Prostate gland (tissue), 2 donors: ENCODE measurements around the gene SESN1. TPM values are rescaled to one million over a fixed set of nuclear protein-coding genes. Genes with fewer than 3 reads are reported as not detected.

Experiments
- DNase-seq: peaks from one replicate; pipeline ENCODE4 v3.0.0-alpha.2; 2019; ENCODE audit warnings: low spot score
- H3K27ac ChIP-seq, 2 donors: fragments of 200-600 bp; sonication (generic); 2 replicates each; pipeline ENCODE4 v1.5.1; 2017 to 2019
- H3K27me3 ChIP-seq: fragments of 200-600 bp; sonication (generic); replicated peaks from 2 replicates; pipeline ENCODE4 v1.5.1; 2019; ENCODE audit not compliant: insufficient read depth
- H3K36me3 ChIP-seq, 2 donors: fragments of 200-600 bp; sonication (generic); 1 replicate in 1 of 2; 2 replicates in 1 of 2; pipeline versions ENCODE4 v1.5.1 to v1.8.1; 2017 to 2019
- H3K4me1 ChIP-seq: fragments of 200-600 bp; sonication (generic); replicated peaks from 2 replicates; pipeline ENCODE4 v1.5.1; 2019
- H3K4me3 ChIP-seq, 2 donors: fragments of 200-600 bp; sonication (generic); 2 replicates each; pipeline ENCODE4 v1.5.1; 2017 to 2019
- H3K9me3 ChIP-seq: fragments of 200-600 bp; sonication (generic); 2 replicates; pipeline ENCODE4 v1.5.1; 2017
- POLR2A ChIP-seq: fragments of 450-650 bp; IDR thresholded peaks from one replicate; pipeline ENCODE4 v1.6.1; 2016; ENCODE audit warnings: antibody characterized with exemption, mild to moderate bottlenecking
- POLR2AphosphoS5 ChIP-seq: sonication (generic); formaldehyde crosslinking; IDR thresholded peaks from one replicate; pipeline ENCODE4 v1.6.1; 2017; ENCODE audit warnings: antibody characterized with exemption
- WGBS: methylation state at CpG from one replicate; pipeline ENCODE4 v1.1.5; 2018; 5-methylcytosine and 5-hydroxymethylcytosine counted together
- intact Hi-C: fragments of 100-400 bp; cut with DNase I; formaldehyde crosslinking; loops from one replicate; pipeline ENCODE4 v1.14.2; 2022
- total RNA-seq, 2 donors: library from RNA; depleted of rRNA; stranded (reverse); fragments of >200 nt; gene quantifications; one replicate each; pipeline ENCODE4 v1.1.0, GENCODE V29; 2016
- TF ChIP-seq, protein P1 (sequence below), 4 experiments: fragments of 200-600 bp in 2 of 4; fragments of 450-650 bp in 2 of 4; sonication (generic) in 2 of 4; IDR thresholded peaks; 1 replicate in 3 of 4; 2 replicates in 1 of 4; pipeline ENCODE4 v1.5.1; 2016 to 2019; ENCODE audit warnings: antibody characterized with exemption in 4 of 4, mild to moderate bottlenecking in 2 of 4, moderate library complexity in 2 of 4

The SESN1 gene
- total RNA-seq, 2 donors from 2014 or later = 92.2 to 140 TPM

DNA sequence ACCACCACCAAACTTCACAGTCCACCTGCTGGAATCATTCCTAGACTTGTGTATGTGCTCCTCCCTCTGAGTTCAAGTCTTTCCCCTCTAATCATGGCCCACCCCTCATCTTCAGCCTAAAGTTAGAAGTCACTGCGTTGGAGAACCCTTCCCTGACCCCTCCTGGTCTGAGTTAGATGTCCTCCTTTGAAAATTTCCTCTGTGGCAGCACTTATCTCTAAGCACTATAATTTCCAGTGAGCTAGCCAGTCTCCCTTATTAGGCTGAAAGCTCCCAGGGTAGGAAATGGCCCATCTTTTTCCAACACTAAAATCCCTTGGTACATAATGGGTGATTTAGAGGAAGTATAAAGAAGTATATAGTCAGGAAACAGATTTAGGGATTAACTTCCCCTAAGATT is 63.2 kb downstream of the SESN1 start:
- Histone ChIP-seq H3K27me3 (no peaks in the 10 kb centered on the region), H3K4me3 (no peak overlapping the region), H3K4me1 (peaks cover 5% of the 10 kb centered on the region), H3K36me3 (no peaks in the 10 kb centered on the region), H3K27ac (no peak overlapping the region), H3K9me3 (no peaks in the 10 kb centered on the region)
- TF ChIP-seq, protein P1, sequence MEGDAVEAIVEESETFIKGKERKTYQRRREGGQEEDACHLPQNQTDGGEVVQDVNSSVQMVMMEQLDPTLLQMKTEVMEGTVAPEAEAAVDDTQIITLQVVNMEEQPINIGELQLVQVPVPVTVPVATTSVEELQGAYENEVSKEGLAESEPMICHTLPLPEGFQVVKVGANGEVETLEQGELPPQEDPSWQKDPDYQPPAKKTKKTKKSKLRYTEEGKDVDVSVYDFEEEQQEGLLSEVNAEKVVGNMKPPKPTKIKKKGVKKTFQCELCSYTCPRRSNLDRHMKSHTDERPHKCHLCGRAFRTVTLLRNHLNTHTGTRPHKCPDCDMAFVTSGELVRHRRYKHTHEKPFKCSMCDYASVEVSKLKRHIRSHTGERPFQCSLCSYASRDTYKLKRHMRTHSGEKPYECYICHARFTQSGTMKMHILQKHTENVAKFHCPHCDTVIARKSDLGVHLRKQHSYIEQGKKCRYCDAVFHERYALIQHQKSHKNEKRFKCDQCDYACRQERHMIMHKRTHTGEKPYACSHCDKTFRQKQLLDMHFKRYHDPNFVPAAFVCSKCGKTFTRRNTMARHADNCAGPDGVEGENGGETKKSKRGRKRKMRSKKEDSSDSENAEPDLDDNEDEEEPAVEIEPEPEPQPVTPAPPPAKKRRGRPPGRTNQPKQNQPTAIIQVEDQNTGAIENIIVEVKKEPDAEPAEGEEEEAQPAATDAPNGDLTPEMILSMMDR (IDR thresholded peaks at IDR 0.05) = no peak
- TF ChIP-seq POLR2AphosphoS5 (no peak), POLR2A (no peak)
- no peak for DNase-seq
- intact Hi-C loops = no loop called here
- WGBS = 89% methylated on average over 1 of the region's 1 CpG

DNA sequence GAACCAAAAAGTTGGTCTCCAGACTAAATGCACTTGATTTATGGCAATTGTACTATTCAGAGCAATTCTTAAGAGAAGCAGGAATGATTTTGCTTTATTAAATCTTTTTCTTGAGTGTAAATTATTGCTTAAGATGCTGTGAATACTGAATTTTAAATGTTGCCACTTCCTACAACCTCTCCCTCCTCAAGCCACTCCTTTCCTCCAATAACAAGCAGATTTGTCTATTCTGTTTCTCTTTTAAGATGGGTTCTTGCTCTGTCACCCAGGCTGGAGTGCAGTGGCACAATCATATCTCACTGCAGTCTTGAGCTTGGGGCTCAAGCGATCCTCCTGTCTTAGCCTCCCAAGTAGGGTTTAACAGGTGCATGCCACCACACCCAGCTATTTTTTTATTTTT is 65.3 kb downstream of the SESN1 start:
- Histone ChIP-seq H3K4me3 (no peak overlapping the region), H3K4me1 (no peaks in the 10 kb centered on the region), H3K27me3 (no peaks in the 10 kb centered on the region), H3K27ac (no peak overlapping the region), H3K36me3 (no peaks in the 10 kb centered on the region), H3K9me3 (no peaks in the 10 kb centered on the region)
- intact Hi-C loops = no loop called here
- DNase-seq = no peak
- WGBS = 100% methylated on average over 1 of the region's 1 CpG
- TF ChIP-seq, protein P1 (IDR thresholded peaks at IDR 0.05) = no peak
- TF ChIP-seq POLR2A = no peak
- no peak for TF ChIP-seq POLR2AphosphoS5

DNA sequence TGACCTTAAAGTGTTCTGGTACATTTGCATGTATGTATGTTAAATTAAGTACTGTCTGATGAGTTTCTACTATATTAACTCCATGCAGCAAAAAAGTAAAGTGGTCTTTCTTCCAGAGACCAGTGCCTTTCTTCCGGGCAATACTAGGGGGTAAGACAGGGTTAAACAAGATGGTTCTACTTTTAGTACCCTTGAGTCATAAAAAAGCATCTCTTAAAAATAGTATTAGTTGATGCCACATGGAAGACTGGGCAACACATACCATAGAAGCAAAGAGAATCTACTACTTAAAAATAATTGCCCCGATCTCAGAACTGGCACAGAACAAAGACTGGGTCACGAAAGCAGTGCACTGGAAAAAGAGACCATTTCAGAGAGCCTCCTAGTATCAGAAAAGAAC is 66.2 kb downstream of the SESN1 start:
- no peak for TF ChIP-seq POLR2A
- no peak for TF ChIP-seq POLR2AphosphoS5
- TF ChIP-seq, protein P1 (IDR thresholded peaks at IDR 0.05) = no peak
- no peaks in the 10 kb centered on the region for H3K9me3 ChIP-seq
- intact Hi-C loops = no loop called here
- no peak for DNase-seq
- no peaks in the 10 kb centered on the region for H3K36me3 ChIP-seq
- no peaks in the 10 kb centered on the region for H3K4me1 ChIP-seq
- no peak overlapping the region for H3K27ac ChIP-seq
- no peaks in the 10 kb centered on the region for H3K27me3 ChIP-seq
- H3K4me3 ChIP-seq = no peak overlapping the region
- WGBS = 94% methylated on average over 3 of the region's 3 CpGs

DNA sequence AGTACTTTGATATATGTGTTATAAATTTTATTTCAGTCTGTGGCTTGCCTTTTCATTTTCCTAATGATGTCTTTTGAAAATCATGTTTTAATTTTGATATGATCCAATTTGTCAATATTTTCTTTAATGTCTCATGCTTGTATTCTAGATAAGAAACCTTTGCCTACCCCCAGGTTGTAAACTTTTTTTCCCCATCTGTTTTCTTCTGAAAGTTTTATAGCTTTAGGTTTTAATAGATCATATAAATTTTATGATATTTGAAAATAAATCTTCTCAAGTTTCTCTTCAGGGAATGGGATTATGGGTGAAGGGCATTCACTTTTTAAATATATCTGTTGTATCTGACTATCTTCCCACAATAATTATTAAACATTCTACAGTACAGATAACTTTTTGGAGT is 66.7 kb downstream of the SESN1 start:
- H3K4me1 ChIP-seq = no peaks in the 10 kb centered on the region
- H3K27ac ChIP-seq = no peak overlapping the region
- no peaks in the 10 kb centered on the region for H3K9me3 ChIP-seq
- intact Hi-C loops = no loop called here
- TF ChIP-seq, protein P1 (IDR thresholded peaks at IDR 0.05) = no peak
- TF ChIP-seq POLR2AphosphoS5 (no peak), POLR2A (no peak)
- DNase-seq = no peak
- H3K27me3 ChIP-seq = no peaks in the 10 kb centered on the region
- no peaks in the 10 kb centered on the region for H3K36me3 ChIP-seq
- H3K4me3 ChIP-seq = no peak overlapping the region

DNA sequence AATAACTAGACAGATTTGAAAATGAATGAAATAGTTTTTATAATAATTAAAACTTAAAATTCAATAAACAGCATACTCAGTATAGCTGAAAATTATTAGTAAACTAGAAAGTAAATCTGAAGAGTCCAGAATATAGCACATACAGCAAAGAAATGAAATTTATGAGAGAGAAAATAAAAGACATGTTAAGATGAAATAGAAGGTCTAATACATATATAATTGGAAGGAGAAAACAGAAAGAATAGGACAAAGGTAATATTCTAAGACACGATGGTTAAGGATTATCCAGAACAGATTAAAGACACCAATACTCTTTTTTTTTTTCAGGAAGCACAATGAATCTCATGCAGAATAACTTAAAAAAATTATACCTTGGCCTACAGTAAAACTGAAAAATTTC is 69.0 kb downstream of the SESN1 start:
- no peak overlapping the region for H3K4me3 ChIP-seq
- intact Hi-C loops = no loop called here
- no peak for DNase-seq
- H3K4me1 ChIP-seq = no peaks in the 10 kb centered on the region
- no peaks in the 10 kb centered on the region for H3K36me3 ChIP-seq
- H3K27ac ChIP-seq = no peak overlapping the region
- WGBS = 98% methylated on average over 1 of the region's 1 CpG
- no peaks in the 10 kb centered on the region for H3K27me3 ChIP-seq
- H3K9me3 ChIP-seq = no peaks in the 10 kb centered on the region
- TF ChIP-seq POLR2A = no peak
- no peak for TF ChIP-seq POLR2AphosphoS5
- TF ChIP-seq, protein P1 (IDR thresholded peaks at IDR 0.05) = no peak
